ENCODE results near the gene RTN1.
A peak's percentile ranks its signal among the peaks of the same experiment; 100 is the strongest.

GRCh38 chr14:59707778-59708561 lies 162.6 kb downstream of the RTN1 start:
- TF ChIP-seq EZH2 (IDR thresholded peaks at IDR 0.05; ENCODE audit: borderline replicate concordance) = no peak
- peak; percentile 48 for TF ChIP-seq CTCF (IDR thresholded peaks at IDR 0.05; ENCODE audit: poor library complexity)
